ENCODE measurements around the gene INPP5K.

INPP5K gene

DNA sequence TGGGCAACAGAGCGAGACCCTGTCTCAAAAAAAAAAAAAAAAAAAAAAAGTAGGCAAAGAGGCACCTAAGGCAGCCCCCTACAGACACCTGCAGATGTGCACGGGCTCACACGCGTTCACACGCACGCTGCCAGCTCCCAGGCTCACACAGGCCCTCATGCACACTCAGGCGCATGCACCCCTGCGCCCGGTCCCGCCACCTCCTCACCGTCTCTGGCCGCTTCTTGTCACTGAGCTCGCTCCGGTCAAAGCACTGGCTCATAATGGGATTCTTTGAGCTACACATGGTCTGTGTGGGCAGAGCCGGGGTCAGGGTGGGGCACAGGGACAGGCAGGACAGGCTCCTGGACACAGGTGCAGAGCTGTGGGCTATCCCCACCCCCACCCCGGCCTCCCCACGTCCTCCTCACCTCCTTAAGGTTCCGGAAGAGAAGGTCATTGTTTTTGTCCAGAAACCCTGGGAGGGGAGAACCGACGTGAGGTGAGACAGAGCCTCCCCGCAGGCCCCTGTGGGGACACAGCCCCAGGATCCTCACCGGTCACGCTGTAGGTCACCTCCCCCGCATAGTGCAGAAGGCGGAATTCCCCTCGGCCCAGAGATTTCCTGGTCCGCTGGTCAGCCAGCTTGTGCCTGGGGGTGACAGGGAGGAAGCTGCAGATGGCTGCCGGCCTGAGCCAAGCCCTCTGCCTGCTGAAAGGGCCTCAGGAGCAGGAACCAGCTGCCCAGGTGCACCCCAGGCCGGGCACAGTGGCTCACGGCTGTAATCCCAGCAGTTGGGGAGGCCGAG, 41.8 kb downstream of the INPP5K start:
- H3K4me2 ChIP-seq (ENCODE audit: low read length) = no peak overlapping the region
- no peak overlapping the region for H3K56ac ChIP-seq (ENCODE audit: low read length)
- no peak overlapping the region for H4K5ac ChIP-seq (ENCODE audit: low read length)
- H3K18ac ChIP-seq (ENCODE audit: low read length) = no peak overlapping the region
- no peak overlapping the region for H3K9ac ChIP-seq (ENCODE audit: low read length)
- no peak overlapping the region for H3K4ac ChIP-seq (ENCODE audit: low read depth, low read length)
- H2BK15ac ChIP-seq (replicated peaks; ENCODE audit: low read depth) = no peak overlapping the region
- no peaks in the 10 kb centered on the region for H3K27me3 ChIP-seq (ENCODE audit: insufficient read depth, low read length, poor library complexity)
- no peak overlapping the region for H3K27ac ChIP-seq (ENCODE audit: low read depth, low read length)
- no peaks in the 10 kb centered on the region for H3K79me2 ChIP-seq (ENCODE audit: control insufficient read depth, insufficient read depth, low read length)
- H3K4me1 ChIP-seq (ENCODE audit: control insufficient read depth, low read depth, low read length) = no peaks in the 10 kb centered on the region
- H3K4me3 ChIP-seq (ENCODE audit: low read length) = no peak overlapping the region
- no peak overlapping the region for H4K8ac ChIP-seq (ENCODE audit: low read depth, low read length)
- WGBS (ENCODE audit: extremely low coverage, insufficient coverage, low lambda C conversion rate) = no CpG with 5 or more reads among the region's 31 CpGs
- no peaks in the 10 kb centered on the region for H3K79me1 ChIP-seq (ENCODE audit: low read length)
- H3K36me3 ChIP-seq (ENCODE audit: control insufficient read depth, insufficient read depth, low read length) = peaks cover 8% of the 10 kb centered on the region
- H2AK5ac ChIP-seq (ENCODE audit: low read length) = no peak overlapping the region
- no peak for DNase-seq
- no peak overlapping the region for H3K23ac ChIP-seq (ENCODE audit: low read length)
- H2BK120ac ChIP-seq (ENCODE audit: low read depth, low read length) = no peak overlapping the region
- H2BK5ac ChIP-seq (ENCODE audit: low read length) = no peak overlapping the region

DNA sequence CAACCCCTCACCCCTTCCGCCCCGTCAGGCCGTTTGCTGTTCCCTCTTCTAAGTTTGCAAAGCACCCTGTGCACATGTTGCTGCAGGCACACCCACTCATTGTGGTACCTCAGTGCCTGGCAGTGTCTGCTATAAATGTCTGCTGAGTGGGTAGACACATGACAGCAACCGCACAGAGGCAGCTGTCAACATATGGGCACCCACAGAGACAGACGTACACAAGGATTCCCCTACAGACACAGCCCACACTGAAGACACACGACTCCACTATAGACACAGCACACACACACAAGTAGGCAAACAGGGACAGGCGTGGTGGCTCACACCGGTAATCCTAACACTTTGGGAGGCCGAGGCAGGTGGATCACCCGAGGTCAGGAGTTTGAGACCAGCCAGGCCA, 42.6 kb downstream of the INPP5K start:
- WGBS (ENCODE audit: extremely low coverage, insufficient coverage, low lambda C conversion rate) = no CpG with 5 or more reads among the region's 10 CpGs
- Histone ChIP-seq H4K5ac (ENCODE audit: low read length) (no peak overlapping the region), H4K8ac (ENCODE audit: low read depth, low read length) (no peak overlapping the region), H3K27ac (ENCODE audit: low read depth, low read length) (no peak overlapping the region), H2BK15ac (replicated peaks; ENCODE audit: low read depth) (no peak overlapping the region), H3K4me2 (ENCODE audit: low read length) (no peak overlapping the region), H3K4ac (ENCODE audit: low read depth, low read length) (no peak overlapping the region), H3K79me2 (ENCODE audit: control insufficient read depth, insufficient read depth, low read length) (no peaks in the 10 kb centered on the region), H2BK120ac (ENCODE audit: low read depth, low read length) (no peak overlapping the region), H3K18ac (ENCODE audit: low read length) (no peak overlapping the region), H3K27me3 (ENCODE audit: insufficient read depth, low read length, poor library complexity) (no peaks in the 10 kb centered on the region), H3K9ac (ENCODE audit: low read length) (no peak overlapping the region), H2BK5ac (ENCODE audit: low read length) (no peak overlapping the region), H2AK5ac (ENCODE audit: low read length) (no peak overlapping the region), H3K36me3 (ENCODE audit: control insufficient read depth, insufficient read depth, low read length) (peaks cover 11% of the 10 kb centered on the region), H3K4me3 (ENCODE audit: low read length) (no peak overlapping the region), H3K56ac (ENCODE audit: low read length) (no peak overlapping the region), H3K23ac (ENCODE audit: low read length) (no peak overlapping the region), H3K4me1 (ENCODE audit: control insufficient read depth, low read depth, low read length) (no peaks in the 10 kb centered on the region), H3K79me1 (ENCODE audit: low read length) (no peaks in the 10 kb centered on the region)
- DNase-seq = no peak

DNA sequence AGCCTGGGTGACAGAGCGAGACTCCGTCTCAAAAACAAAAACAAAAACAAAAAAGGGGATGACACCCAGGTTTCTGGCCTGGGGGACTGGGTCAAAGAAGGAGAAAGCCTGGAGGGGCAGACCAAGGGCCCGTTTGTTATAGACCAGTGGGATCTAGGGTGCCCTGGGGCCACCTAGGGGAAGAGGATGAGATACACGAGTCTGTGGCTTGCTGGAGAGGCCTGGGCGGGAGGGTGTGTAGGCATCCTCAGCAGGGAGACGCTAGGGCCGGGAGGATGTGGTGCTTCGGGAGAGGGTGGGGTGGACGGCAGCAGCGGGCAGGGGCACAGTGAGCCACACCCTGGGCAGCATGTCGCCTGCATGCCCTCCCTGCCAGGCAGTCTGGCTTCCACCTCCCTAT, 43.2 kb downstream of the INPP5K start:
- H2BK120ac ChIP-seq (ENCODE audit: low read depth, low read length) = no peak overlapping the region

GRCh38 chr17:1471911-1472821, 44.2 kb downstream of the INPP5K start:
- Histone ChIP-seq H3K9ac (ENCODE audit: low read length) (no peak overlapping the region), H3K23ac (ENCODE audit: low read length) (no peak overlapping the region), H3K4me2 (ENCODE audit: low read length) (no peak overlapping the region), H2BK5ac (ENCODE audit: low read length) (no peak overlapping the region), H3K4me1 (ENCODE audit: control insufficient read depth, low read depth, low read length) (no peaks in the 10 kb centered on the region), H2BK15ac (replicated peaks; ENCODE audit: low read depth) (no peak overlapping the region), H4K8ac (ENCODE audit: low read depth, low read length) (no peak overlapping the region), H3K79me2 (ENCODE audit: control insufficient read depth, insufficient read depth, low read length) (no peaks in the 10 kb centered on the region), H3K36me3 (ENCODE audit: control insufficient read depth, insufficient read depth, low read length) (peaks cover 5% of the 10 kb centered on the region), H3K4ac (ENCODE audit: low read depth, low read length) (no peak overlapping the region), H3K27me3 (ENCODE audit: insufficient read depth, low read length, poor library complexity) (no peaks in the 10 kb centered on the region), H2BK120ac (ENCODE audit: low read depth, low read length) (no peak overlapping the region), H4K5ac (ENCODE audit: low read length) (no peak overlapping the region), H3K4me3 (ENCODE audit: low read length) (no peak overlapping the region), H3K79me1 (ENCODE audit: low read length) (no peaks in the 10 kb centered on the region), H3K27ac (ENCODE audit: low read depth, low read length) (no peak overlapping the region), H2AK5ac (ENCODE audit: low read length) (no peak overlapping the region), H3K18ac (ENCODE audit: low read length) (no peak overlapping the region), H3K56ac (ENCODE audit: low read length) (no peak overlapping the region)
- DNase-seq = no peak
- WGBS (ENCODE audit: extremely low coverage, insufficient coverage, low lambda C conversion rate) = no CpG with 5 or more reads among the region's 42 CpGs

More for the DNA sequence above, 43.2 kb downstream of the INPP5K start:
- WGBS (ENCODE audit: extremely low coverage, insufficient coverage, low lambda C conversion rate) = no CpG with 5 or more reads among the region's 11 CpGs
- Histone ChIP-seq H3K4me3 (ENCODE audit: low read length) (no peak overlapping the region), H2BK15ac (replicated peaks; ENCODE audit: low read depth) (no peak overlapping the region), H4K8ac (ENCODE audit: low read depth, low read length) (no peak overlapping the region), H3K27ac (ENCODE audit: low read depth, low read length) (no peak overlapping the region), H3K4ac (ENCODE audit: low read depth, low read length) (no peak overlapping the region), H2AK5ac (ENCODE audit: low read length) (no peak overlapping the region), H4K5ac (ENCODE audit: low read length) (no peak overlapping the region), H3K36me3 (ENCODE audit: control insufficient read depth, insufficient read depth, low read length) (peaks cover 7% of the 10 kb centered on the region), H3K4me2 (ENCODE audit: low read length) (no peak overlapping the region), H3K23ac (ENCODE audit: low read length) (no peak overlapping the region), H3K9ac (ENCODE audit: low read length) (no peak overlapping the region), H3K4me1 (ENCODE audit: control insufficient read depth, low read depth, low read length) (no peaks in the 10 kb centered on the region), H3K56ac (ENCODE audit: low read length) (no peak overlapping the region), H2BK5ac (ENCODE audit: low read length) (no peak overlapping the region), H3K79me1 (ENCODE audit: low read length) (no peaks in the 10 kb centered on the region), H3K79me2 (ENCODE audit: control insufficient read depth, insufficient read depth, low read length) (no peaks in the 10 kb centered on the region), H3K27me3 (ENCODE audit: insufficient read depth, low read length, poor library complexity) (no peaks in the 10 kb centered on the region), H3K18ac (ENCODE audit: low read length) (no peak overlapping the region)
- DNase-seq = no peak

DNA sequence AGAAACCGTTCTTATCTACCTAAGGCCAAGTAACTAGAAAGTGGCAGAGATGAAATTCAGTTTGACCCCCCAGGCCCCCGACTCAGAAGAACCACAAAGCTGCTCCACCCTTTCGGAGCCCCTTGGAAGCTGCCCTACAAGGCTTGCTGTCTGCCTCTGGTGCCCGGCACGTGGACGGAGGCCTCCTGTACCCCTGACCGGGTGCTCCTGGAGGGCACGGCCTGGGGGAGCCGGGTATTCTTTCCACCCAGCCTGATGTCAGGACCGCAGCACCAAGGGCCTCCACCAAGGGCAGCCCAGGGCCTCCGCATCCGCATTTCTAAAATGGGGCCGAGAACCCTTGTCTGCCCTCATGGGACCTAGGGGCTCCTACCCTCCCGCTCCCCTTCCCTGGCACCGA, 44.9 kb downstream of the INPP5K start:
- no peaks in the 10 kb centered on the region for H3K4me1 ChIP-seq (ENCODE audit: control insufficient read depth, low read depth, low read length)
- no peak overlapping the region for H2BK15ac ChIP-seq (replicated peaks; ENCODE audit: low read depth)
- no peak overlapping the region for H3K18ac ChIP-seq (ENCODE audit: low read length)
- H2BK120ac ChIP-seq (ENCODE audit: low read depth, low read length) = no peak overlapping the region
- no peak overlapping the region for H3K9ac ChIP-seq (ENCODE audit: low read length)
- no peak overlapping the region for H3K4me3 ChIP-seq (ENCODE audit: low read length)
- H3K23ac ChIP-seq (ENCODE audit: low read length) = no peak overlapping the region
- no peak for DNase-seq
- H2AK5ac ChIP-seq (ENCODE audit: low read length) = no peak overlapping the region
- H3K4me2 ChIP-seq (ENCODE audit: low read length) = no peak overlapping the region
- no peak overlapping the region for H3K27ac ChIP-seq (ENCODE audit: low read depth, low read length)
- no CpG with 5 or more reads among the region's 15 CpGs for WGBS (ENCODE audit: extremely low coverage, insufficient coverage, low lambda C conversion rate)
- no peak overlapping the region for H4K5ac ChIP-seq (ENCODE audit: low read length)
- no peaks in the 10 kb centered on the region for H3K79me1 ChIP-seq (ENCODE audit: low read length)
- H4K8ac ChIP-seq (ENCODE audit: low read depth, low read length) = no peak overlapping the region
- no peak overlapping the region for H3K56ac ChIP-seq (ENCODE audit: low read length)
- H2BK5ac ChIP-seq (ENCODE audit: low read length) = no peak overlapping the region
- no peaks in the 10 kb centered on the region for H3K79me2 ChIP-seq (ENCODE audit: control insufficient read depth, insufficient read depth, low read length)
- no peak overlapping the region for H3K4ac ChIP-seq (ENCODE audit: low read depth, low read length)
- H3K27me3 ChIP-seq (ENCODE audit: insufficient read depth, low read length, poor library complexity) = no peaks in the 10 kb centered on the region
- peaks cover 8% of the 10 kb centered on the region for H3K36me3 ChIP-seq (ENCODE audit: control insufficient read depth, insufficient read depth, low read length)

All from mesendoderm (in vitro differentiated cells).